Endothelial cell of hepatic sinusoid (primary cell): Measurements from ENCODE around the gene MXD4.

ENCODE experiments used
- in situ Hi-C: cut with HindIII; loops from 2 replicates; pipeline ENCODE4 v1.10.0; 2017; ENCODE audit warnings: low sequenced_read_pairs

The MXD4 gene, protein sequence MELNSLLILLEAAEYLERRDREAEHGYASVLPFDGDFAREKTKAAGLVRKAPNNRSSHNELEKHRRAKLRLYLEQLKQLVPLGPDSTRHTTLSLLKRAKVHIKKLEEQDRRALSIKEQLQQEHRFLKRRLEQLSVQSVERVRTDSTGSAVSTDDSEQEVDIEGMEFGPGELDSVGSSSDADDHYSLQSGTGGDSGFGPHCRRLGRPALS

GRCh38 chr4:2261853-2262144 lies at the start of gene MXD4:
Gene MXD4 (minus strand): TSS chr4:2262109. CDS start chr4:2261980, 129 bp downstream.
- in situ Hi-C loops, result no loop called here

- in situ Hi-C loops, result loop anchor here (10.0 kb wide), 1 partner anchor 62 kb away; the partner anchor contains the start of genes HAUS3 and POLN
Observed at GRCh38 chr4:2306773-2307410, 45.0 kb upstream of the MXD4 start.

- in situ Hi-C loops, result loop anchor here (10.0 kb wide), 1 partner anchor 61 kb away; the partner anchor contains the start of genes HAUS3 and POLN
Observed at GRCh38 chr4:2305766-2306501, 44.0 kb upstream of the MXD4 start.

DNA sequence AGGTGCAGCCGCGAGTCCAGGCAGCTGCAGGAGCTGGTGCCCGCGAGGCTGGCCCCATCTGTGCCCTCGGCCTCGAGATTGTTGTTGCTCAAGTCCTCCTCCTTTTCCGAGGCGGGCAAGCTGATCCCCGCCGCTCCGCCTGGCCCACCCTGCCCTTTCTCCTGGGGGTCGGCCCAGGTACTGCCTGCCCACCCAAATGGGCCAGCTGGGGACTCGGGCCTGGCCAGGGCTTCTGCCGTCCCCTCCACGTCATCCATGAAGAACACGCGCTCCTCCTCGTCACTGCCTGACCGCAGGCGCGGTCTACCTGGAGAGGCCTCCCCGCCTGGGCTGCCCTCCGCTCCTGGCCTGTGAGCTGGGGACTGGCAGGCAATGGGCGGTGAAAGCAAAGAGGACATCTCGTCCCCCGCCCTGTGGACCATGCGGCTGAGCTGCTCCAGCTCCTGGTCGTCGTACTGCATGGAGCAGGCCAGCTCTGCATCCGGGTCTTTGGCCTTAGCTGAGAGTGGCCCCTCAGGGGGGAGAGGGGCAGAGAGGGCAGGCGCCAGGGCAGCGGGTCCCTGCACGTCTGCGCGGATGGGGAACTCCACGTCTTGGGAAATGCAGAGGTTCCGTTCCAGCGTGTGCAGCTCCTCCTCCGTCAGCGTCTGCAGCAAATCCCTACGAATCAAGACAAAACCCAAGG lies 43.1 kb upstream of the MXD4 start:
- in situ Hi-C loops, result loop anchor here (5.0 to 10.0 kb wide), 2 partner anchors 60 to 92 kb away; partner anchors contain the start of genes HAUS3 and POLN

GRCh38 chr4:2304321-2304876 lies 42.5 kb upstream of the MXD4 start:
- in situ Hi-C loops, result loop anchor here (5.0 to 10.0 kb wide), 2 partner anchors 60 to 93 kb away; partner anchors contain the start of genes HAUS3 and POLN

GRCh38 chr4:2303686-2304320 lies 41.9 kb upstream of the MXD4 start:
- in situ Hi-C loops, result loop anchor here (5.0 to 10.0 kb wide), 2 partner anchors 59 to 93 kb away; partner anchors contain the start of genes HAUS3 and POLN

- in situ Hi-C loops, result loop anchor here (5.0 to 10.0 kb wide), 2 partner anchors 58 to 94 kb away; partner anchors contain the start of genes HAUS3 and POLN
Observed at GRCh38 chr4:2303121-2303685, 41.3 kb upstream of the MXD4 start.

DNA sequence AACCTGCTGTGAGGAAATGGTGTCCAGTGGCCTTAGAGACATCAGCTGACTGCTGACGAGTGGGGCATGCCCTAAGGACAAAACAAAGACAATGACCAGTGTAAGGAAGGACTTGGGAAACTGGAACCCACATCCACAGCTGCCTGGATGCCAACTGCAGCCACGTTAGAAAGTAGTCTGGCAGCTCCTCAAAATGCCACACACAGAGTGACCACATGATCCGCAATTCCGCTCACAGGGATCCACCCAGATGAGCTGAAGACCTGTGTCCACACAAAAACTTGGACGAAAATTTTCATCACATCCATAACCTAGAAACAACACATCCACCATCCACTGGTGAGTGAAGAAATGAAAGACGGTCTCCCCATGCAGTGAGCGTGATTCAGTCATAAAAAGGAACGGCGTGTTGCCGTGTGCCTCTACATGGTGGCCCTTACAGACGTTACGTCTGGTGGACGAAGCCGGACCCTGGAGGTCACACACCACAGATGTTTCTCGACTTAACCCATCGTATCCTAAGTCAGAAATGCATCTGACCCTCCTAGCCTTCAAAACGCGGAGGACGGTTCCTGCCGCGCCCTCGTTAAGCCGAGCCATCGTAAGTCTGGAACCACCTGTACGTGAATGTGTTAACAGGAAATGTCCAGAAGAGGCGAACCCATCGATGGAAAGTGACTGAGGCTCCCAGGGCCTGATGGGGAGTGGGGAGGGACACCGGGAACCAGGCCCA lies 40.6 kb upstream of the MXD4 start:
- in situ Hi-C loops, result loop anchor here (5.0 to 10.0 kb wide), 2 partner anchors 58 to 95 kb away; partner anchors contain the start of genes HAUS3 and POLN

DNA sequence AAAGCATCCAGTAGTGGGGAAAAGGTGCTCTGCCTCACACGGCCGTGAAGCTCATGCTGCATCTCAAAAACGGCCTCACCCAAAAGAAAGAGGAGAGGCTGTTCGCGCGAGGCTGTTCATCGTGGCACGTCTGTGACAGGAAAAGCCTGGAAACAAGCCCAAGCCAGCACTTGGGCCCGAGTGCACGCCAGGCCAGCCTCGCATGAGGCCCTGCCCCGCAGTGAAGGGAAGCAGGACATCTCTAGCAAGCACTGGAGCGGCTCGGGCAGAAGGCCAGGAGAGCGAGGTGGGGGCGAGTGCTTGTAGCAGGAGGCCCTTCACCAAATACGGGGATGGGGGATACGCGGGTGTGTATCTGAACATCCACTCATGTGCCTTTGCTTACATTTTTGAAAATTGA lies 39.9 kb upstream of the MXD4 start:
- in situ Hi-C loops, result loop anchor here (5.0 to 10.0 kb wide), 2 partner anchors 57 to 95 kb away; partner anchors contain the start of genes HAUS3 and POLN

GRCh38 chr4:2301225-2301642 lies 39.3 kb upstream of the MXD4 start:
- in situ Hi-C loops, result loop anchor here (5.0 to 10.0 kb wide), 2 partner anchors 56 to 96 kb away; partner anchors contain the start of genes HAUS3 and POLN

GRCh38 chr4:2300431-2301224 lies 38.7 kb upstream of the MXD4 start:
- in situ Hi-C loops, result loop anchor here (5.0 to 10.0 kb wide), 2 partner anchors 56 to 97 kb away; partner anchors contain the start of genes HAUS3 and POLN

- in situ Hi-C loops, result loop anchor here (5.0 to 10.0 kb wide), 2 partner anchors 55 to 98 kb away; partner anchors contain the start of genes HAUS3 and POLN
Observed at GRCh38 chr4:2299794-2300193, 37.9 kb upstream of the MXD4 start.

- in situ Hi-C loops, result no loop called here
Observed at GRCh38 chr4:2298532-2298991, 36.7 kb upstream of the MXD4 start.

DNA sequence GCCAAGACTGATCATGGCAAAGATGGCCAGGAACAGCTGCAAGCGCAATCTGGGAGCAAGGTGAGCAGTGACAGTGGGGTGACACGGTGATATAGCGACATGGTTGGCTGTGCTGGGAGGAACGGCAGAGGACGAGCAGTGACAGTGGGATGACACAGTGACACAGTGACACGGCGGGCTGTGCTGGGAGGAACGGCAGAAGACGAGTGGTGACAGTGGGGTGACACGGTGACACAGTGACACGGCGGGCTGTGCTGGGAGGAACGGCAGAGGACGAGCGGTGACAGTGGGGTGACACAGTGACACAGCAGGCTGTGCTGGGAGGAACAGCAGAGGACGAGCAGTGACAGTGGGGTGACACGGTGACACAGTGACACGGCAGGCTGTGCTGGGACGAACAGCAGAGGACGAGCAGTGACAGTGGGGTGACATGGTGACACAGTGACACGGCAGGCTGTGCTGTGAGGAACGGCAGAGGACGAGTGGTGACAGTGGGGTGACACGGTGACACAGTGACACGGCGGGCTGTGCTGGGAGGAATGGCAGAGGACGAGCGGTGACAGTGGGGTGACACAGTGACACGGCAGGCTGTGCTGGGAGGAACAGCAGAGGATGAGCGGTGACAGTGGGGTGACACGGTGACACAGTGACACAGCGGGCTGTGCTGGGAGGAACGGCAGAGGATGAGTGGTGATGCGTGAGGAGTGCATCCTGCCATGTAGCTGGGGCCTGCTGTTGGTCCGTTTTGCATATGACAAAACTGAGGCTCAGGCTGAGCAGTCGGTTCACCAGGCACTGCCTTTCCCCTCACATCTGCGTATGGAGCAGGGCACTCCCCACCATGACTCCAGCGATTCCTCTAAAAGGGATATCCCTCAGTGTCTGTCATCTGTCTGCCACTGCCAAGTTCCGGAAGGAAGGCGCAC lies 36.0 kb upstream of the MXD4 start:
- in situ Hi-C loops, result no loop called here

- in situ Hi-C loops, result no loop called here
Observed at GRCh38 chr4:2296631-2297601, 35.0 kb upstream of the MXD4 start.
